HuH-7.5 (cell line): ENCODE results near the gene KIF4A.
A peak's percentile ranks its signal among the peaks of the same experiment; 100 is the strongest.
"Not testable (repeated sequence)": the region's sequence is repeated elsewhere in the genome, so short reads cannot be mapped to it uniquely, and the experiment has no call there.

ENCODE experiments used
- DNase-seq: peaks from one replicate; pipeline ENCODE4 v3.0.0; 2011; ENCODE audit warnings: low spot score

The KIF4A gene

DNA sequence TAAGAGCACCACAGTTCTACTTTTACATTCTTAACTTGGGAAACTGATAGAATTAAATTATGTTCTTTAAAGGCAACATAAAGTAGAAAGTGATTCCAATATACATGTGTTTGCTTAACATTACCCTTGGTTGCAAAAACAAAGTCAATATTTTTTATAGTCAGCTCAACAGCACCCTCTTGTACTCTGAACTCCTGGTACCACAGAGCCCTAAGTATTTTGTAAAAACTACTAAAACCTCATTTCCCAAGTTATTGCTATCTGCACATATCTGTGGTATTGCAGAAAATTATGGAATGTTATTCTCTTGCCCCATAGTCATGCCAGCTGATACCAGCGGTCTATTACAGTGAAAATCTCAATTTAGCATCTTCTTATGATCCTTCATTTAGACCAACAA lies 2.9 kb downstream of the KIF4A start:
- no peak for DNase-seq

DNA sequence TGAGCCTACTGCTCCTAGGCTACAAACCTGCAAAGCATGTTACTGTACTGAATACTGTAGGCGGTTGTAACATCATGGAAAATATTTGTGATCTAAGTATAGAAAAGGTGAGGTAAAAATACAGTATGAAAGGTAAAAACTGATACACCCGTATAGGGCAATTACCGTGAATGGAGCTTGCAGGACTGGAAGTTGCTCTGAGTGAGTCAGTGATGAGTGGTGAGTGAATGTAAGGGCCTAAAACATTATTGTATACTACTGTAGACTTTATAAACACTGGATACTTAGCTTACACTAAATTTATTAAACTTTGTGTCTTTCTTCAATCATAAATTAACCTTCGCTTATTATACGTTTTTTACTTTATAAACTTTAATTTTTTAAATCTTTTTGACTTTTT lies 3.7 kb downstream of the KIF4A start:
- DNase-seq = no peak

DNA sequence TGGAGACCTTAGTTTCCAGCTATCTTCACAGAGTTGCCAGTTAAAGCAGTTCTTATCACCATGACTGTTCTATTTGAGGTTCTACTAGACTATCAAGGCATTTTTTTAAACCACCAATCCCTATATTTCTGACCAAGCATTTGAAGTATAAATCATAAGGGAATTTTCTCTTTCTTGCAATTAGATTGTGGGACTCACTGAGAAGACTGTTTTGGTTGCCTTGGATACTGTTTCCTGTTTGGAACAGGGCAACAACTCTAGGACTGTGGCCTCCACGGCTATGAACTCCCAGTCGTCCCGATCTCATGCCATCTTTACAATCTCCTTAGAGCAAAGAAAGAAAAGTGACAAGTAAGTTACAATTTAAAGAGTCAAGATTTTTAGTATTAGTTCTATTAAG lies 11.8 kb downstream of the KIF4A start:
- DNase-seq = no peak

DNA sequence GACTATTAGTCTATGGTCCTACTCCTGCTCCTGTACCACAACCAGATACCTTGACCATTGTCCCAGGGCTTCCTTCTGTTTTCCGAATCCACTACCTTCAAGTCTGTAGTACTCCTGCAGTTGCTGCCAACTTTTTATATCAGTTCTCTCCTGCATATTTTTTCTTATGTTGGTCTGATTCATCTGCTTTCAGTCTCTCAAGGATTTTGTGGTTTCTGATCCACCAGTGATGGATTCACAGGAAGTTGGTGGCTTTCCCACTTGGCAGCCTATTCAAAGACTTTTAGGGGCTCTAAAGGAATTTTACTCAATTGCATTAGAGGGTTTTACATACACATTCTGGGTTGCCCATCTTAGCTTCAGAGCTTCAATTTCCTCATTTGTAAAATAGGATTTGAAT lies 23.6 kb downstream of the KIF4A start:
- DNase-seq = no peak

DNA sequence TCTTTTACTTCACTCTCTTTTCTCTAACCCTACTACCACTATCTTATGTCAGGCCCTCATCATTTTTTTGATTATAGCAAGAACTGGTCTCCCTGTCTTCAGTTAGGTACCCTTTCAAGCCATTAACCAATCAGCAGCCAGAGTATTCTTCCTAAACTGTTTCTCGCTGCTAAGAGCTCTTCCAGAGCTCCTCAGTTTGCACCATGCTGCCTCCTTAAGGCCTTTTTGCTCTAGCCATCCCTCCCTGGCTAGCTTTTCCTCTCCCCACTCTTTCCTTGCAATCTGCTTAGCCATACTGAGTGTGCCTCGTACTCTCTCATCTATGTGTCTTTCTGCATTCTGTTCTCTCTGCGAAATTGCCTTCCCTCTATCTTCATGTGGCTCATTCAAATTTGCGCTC lies 32.9 kb downstream of the KIF4A start:
- DNase-seq = no peak

DNA sequence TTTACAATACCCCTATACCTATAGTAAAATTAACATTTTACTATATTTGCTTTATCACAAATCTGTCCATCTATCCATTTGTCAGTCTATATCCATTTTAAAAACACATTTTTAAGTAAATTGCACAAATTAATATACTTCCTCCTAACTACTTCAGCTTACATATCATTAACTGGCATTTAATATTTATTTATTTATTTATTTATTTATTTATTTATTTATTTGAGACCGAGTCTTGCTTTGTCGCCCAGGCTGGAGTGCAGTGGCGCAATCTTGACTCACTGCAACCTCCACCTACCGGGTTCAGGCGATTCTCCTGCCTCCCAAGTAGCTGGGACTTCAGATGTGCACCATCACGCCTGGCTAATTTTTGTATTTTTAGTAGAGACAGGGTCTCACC lies 33.7 kb downstream of the KIF4A start:
- not testable (repeated sequence) for DNase-seq

DNA sequence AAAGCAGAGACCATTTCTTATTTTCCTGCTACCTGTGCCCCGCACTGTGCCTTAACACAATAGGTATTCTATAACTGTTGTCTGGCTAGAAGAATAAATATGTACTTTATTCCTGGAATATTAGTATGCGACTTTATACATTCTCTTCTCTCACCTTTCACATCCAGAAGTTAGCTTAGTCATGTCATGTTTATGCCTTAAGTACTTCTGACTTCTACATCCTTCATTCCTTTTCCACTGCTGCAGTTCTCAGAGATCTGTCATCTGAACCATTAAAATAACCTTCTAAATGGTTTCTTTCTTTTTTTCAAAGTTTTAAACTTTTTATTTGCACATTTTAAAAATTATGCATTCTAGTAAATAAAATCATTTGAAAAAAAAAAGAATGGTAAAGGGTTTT lies 34.4 kb downstream of the KIF4A start:
- no peak for DNase-seq

DNA sequence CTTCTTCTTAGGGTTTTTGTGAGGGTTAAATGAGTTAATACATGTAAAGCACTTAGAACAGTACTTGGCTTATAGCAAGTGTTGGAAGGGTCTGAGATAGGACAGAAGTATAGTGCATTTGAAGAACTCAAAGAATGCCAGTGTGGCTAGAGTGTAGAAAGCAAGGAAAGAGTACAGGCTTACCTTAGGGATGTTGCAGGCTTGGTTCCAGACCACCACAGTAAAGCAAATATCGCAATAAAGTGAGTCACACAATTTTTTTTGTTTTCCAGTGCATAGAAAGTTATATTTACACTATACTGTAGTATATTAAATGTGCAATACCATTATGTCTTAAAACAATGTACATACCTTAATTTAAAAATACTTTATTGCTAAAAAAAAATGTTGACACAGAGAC lies 41.3 kb downstream of the KIF4A start:
- no peak for DNase-seq

DNA sequence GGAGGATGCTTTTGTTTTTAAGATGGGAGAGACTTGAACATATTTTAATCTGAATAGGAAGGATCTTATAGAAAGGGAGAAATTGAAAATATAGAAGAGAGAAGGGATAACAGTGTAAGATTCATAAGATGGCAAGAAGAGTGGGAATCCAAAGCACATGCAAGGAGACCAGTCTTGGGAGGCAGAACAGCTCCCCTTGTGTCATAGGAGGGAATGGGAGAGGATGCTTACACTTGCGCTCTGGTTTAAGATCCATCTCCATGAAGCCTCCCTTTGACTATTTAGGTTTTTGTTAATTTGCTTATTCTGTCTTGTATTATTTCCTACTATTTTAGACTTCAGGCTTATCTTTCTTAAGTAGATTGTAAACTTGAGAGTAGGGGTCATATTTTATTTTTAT lies 42.7 kb downstream of the KIF4A start:
- DNase-seq = no peak

DNA sequence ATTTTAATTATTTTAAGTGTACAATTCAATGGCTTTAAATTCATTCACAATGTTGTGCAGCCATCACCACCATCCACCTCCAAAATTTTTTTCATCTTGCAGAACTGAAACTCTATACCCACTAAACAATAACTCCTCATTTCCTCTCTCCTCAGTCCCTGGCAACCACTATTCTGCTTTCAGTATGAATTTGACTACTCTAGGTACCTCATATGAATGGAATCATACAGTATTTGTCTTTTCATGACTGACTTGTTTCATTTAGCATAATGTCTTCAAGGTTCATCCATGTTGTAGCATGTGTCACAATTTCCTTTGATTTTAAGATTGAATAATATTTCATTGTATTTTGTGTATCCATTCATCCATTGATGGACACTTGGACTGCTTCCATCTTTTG lies 46.9 kb downstream of the KIF4A start:
- DNase-seq = no peak

DNA sequence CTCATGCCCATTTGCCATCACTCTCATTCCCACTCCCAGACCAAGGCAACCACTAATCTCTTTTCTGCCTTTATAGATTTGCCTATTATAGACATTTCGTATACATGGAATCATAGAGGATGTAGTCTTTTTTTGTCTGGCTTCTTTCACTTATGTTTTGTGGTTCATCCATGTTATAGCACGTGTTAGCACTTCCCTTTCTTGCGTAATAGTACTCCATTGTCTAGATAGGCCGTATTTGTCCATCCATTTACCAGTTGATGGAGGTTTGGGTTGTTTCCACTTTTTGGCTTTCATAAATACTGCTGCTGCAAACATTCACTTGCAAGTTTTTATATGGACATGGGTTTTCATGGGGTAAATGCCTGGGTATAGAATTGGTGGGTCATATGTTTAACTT lies 48.4 kb downstream of the KIF4A start:
- DNase-seq = no peak

DNA sequence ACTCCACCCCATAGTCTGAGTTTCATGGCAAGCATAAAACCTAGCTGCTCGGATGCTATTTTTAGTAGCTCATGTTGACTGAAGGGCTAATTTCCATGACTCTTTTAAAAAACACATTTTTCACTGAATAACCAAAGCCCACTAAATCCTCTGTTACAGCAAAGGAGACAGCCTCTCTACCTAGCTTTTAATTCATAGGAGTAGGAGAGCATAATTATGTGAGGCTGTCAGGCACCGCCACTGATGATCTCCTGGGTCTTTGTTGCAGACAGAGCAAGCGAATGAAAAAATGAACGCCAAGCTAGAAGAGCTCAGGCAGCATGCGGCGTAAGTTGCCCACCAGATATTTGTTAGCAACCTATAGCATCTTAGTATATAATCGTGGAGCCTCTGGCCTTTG lies 53.5 kb downstream of the KIF4A start:
- no peak for DNase-seq

DNA sequence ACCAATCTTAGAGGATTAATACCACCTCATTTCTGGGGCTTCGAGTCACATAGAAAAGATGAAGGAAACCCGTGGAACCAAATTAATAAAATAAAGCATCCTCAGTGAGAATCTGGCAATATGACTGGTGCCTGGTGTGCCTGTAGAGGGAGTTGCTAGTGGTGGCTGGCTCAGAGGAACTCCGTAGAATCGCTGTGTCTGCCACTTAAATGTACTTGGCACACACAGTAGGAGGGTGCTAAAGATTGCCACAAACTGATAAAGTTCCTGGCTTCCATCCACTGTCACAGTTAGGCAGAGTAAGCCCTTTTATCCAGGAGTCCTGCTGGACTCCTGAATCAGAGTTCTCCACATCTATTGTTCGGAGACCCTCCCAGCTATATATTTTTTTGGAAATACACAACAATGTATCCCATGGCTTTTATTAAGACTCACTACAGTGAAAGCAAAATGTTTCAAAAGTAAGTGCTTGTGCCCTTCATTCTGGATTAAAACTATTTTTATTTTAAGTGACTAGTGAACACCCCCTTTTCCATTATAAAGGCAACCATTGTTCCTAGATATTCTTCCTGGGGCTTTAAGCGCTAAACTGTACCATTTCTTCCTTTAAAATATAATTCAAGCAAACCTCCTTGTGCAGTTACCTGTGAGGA lies 56.6 kb downstream of the KIF4A start:
- no peak for DNase-seq

DNA sequence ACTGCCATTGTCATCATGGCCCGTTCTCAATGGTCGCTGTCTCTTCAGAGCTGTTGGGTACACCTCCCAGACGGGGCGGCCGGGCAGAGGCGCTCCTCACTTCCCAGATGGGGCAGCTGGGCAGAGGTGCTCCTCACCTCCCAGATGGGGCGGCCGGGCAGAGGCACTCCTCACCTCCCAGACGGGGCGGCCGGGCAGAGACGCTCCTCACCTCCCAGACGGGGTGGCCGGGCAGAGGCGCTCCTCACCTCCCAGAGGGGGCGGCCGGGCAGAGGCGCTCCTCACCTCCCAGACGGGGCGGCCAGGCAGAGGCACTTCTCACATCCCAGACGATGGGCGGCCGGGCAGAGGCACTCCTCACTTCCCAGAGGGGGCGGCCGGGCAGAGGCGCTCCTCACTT lies 58.9 kb downstream of the KIF4A start:
- DNase-seq = not testable (repeated sequence)

DNA sequence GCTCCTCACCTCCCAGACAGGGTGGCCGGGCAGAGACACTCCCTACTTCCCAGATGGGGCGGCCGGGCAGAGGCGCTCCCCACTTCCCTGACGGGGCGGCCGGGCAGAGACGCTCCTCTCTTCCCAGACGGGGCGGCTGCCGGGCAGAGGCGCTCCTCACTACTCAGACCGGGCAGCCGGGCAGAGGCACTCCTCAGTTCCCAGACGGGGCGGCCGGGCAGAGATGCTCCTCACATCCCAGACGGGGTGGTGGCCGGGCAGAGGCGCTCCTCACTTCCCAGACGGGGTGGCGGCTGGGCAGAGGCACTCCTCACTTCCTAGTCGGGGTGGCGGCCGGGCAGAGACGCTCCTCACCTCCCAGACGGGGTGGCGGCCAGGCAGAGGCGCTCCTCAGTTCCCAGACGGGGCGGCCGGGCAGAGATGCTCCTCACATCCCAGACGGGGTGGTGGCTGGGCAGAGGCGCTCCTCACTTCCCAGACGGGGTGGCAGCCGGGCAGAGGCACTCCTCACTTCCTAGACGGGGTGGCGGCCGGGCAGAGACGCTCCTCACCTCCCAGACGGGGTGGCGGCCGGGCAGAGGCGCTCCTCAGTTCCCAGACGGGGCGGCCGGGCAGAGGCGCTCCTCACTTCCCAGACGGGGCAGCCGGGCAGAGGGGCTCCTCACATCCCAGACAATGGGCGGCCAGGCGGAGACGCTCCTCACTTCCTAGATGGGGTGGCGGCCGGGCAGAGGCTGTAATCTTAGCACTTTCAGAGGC lies 59.6 kb downstream of the KIF4A start:
- not testable (repeated sequence) for DNase-seq

DNA sequence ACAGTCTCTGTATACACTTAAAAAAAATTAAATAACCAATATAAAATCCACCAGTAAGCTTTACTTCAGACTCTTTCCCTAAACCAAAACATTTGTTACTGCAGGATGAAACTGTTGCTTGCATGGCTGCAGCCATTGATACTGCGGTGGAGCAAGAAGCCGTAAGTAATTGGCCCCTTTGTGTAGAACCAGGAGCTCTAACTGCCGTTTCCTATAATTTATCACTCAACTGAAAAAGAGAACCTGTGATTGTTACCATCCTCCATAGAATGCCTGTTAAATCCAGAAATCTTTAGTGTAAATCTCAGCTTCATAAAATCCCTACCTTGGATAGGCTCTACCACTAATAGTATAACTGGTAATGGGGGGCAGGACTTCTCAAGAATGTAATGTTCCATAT lies 62.6 kb downstream of the KIF4A start:
- no peak for DNase-seq

DNA sequence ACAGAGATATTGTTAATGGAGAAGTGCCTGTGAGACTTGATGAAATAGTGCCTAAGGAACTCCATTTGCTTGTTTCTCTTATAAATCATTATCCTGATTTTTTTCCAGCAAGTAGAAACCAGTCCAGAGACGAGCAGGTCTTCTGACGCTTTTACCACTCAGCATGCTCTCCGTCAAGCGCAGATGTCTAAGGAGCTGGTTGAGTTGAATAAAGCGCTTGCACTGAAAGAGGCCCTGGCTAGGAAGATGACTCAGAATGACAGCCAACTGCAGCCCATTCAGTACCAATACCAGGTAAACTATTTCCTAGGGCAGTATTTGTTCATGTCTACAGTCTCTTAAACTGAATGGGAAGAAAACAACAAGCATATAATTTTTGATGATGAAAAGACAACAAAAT lies 63.6 kb downstream of the KIF4A start:
- DNase-seq = no peak

DNA sequence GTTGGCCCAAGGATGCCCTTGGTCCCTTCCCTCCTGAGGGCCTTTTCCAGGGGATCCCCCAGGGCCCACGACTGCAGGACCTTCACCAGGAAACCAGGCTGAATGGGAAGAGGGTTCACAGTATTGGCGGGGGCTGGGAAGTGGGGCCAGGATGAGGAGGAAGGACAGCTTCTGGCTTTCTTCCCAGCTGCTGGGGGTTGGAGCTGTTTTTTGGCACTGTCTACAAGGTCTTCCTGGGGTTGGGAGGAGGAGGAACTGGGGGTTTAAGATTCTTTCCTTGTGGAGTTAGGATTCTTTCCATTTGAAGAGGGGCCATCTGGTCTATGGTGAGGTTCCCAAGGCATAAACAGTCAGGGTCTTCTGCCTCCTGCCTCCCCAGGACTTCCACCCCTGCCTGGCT lies 64.8 kb downstream of the KIF4A start:
- DNase-seq = no peak

DNA sequence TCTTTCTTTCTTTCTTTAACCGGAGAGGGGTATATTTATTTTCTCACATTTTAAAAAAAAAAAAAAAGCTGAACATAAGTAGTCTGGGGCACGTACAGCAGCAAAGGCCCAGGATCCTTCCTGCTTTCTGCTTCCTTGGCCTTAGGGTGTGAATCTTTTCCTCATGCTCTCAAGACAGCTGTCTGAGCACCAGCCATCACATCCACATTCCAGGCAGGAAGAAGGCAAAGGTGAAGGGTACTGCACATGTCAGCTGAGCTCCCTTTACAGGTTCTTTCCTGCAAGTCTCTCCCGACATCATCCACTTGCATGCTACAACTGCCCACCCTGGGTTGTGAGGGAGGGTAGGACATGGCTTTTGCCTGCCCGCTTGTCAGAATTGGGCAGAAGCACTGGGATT lies 69.6 kb downstream of the KIF4A start:
- no peak for DNase-seq

DNA sequence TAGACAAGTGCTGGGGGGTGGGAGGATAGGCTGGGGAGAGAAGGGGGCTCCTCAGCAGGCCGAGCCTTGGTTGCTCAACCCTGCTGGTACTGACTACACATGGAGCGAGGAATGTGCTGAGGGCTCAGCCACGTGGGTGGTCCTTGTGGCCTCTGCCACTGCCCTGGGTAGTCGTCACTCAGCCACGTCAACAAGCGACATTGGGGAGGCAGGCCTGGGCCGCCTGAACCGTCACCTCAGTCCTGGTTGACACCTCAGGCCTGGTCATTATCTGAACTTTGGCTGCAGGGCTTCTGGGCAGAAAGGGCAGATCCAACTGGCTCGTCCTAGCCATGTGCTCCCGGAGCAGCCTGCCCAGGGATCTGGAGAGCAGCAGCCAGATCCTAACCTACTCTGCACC lies 70.5 kb downstream of the KIF4A start:
- no peak for DNase-seq

DNA sequence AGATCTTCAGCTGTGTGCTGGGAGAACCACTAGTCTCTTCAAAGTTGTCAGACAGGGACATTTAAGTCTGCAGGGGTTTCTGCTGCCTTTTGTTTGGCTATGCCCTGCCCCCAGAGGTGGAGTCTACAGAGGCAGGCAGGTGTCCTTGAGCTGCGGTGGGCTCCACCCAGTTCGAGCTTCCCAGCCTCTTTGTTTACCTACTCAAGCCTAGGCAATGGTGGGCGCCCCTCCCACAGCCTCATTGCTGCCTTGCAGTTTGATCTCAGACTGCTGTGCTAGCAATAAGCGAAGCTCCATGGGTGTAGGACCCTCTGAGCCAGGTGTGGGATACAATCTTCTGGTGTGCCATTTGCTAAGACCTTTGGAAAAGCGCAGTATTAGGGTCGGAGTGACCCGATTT lies 78.8 kb downstream of the KIF4A start:
- DNase-seq = not testable (repeated sequence)

DNA sequence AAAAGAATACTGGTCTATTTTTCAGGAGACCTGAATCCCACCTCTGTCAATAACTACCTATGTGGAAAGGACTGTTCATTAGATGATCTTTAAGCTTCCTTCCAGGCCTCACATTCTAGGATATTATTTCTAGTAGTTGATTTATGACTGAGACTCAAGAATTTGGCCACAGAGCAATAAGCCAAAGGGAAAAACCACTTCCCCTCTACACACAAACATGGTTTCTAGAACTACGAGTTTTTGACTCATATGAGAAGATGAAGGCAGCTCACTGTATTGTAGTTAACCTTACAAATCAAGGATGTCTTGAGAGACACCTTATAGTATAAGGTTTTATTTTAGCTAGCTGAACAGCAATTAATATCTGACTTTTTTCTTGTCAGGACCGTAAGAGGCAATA lies 96.3 kb downstream of the KIF4A start:
- DNase-seq = no peak

DNA sequence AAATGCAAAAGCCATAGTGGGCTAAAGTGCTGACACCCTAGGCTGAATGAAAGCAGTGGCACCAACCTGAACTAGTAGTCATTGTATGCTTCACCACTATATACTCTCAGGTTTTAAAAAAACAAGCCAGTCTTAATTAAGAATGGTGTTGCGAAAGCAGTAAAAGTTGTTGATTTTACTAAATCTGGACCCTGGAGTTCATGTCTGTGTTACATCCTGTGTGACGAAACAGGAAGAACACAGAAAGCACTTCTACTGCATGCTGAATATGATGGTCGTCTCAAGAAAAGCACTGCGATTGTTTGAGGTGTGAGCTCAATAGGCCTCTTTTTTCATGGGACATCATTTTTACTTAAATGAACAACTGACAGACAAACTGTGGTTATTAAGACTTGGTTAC lies 109.0 kb downstream of the KIF4A start:
- peak; percentile 6 for DNase-seq

DNA sequence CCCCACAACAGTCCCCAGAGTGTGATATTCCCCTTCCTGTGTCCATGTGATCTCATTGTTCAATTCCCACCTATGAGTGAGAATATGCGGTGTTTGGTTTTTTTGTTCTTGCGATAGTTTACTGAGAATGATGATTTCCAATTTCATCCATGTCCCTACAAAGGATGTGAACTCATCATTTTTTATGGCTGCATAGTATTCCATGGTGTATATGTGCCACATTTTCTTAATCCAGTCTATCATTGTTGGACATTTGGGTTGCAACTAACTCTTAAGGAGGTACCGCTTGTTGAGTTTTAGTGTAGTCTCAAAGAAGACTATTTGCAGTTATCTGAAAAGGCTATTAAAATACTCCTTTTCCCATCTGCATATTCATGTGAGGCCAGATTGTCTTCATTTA lies 110.3 kb downstream of the KIF4A start:
- DNase-seq = not testable (repeated sequence)
